BLaER1 treated with 17β-estradiol and CSF1 and Interleukin-3, amounts not matched to agents 10 nM and 100 nM (cell line): ENCODE results near the gene LANCL2.
A peak's percentile ranks its signal among the peaks of the same experiment; 100 is the strongest.
"Not testable (repeated sequence)": the region's sequence is repeated elsewhere in the genome, so short reads cannot be mapped to it uniquely, and the experiment has no call there.

ENCODE experiments used
- H3K27ac ChIP-seq, 11 experiments: shearing (Covaris generic); formaldehyde crosslinking; 2 replicates each; pipeline ENCODE4 v1.8.1; 2022
- H3K27me3 ChIP-seq, 11 experiments: shearing (Covaris generic); formaldehyde crosslinking; 2 replicates each; pipeline ENCODE4 v1.8.1; 2022
- H3K36me3 ChIP-seq, 11 experiments: shearing (Covaris generic); formaldehyde crosslinking; 2 replicates each; pipeline ENCODE4 v1.8.1; 2022
- H3K4me1 ChIP-seq, 10 experiments: shearing (Covaris generic); formaldehyde crosslinking; 2 replicates each; pipeline ENCODE4 v1.8.1; 2022
- H3K4me2 ChIP-seq, 11 experiments: shearing (Covaris generic); formaldehyde crosslinking; 2 replicates each; pipeline ENCODE4 v1.8.1; 2022
- H3K4me3 ChIP-seq, 10 experiments: shearing (Covaris generic); formaldehyde crosslinking; 2 replicates each; pipeline ENCODE4 v1.8.1; 2022
- H3K9ac ChIP-seq, 11 experiments: shearing (Covaris generic); formaldehyde crosslinking; 2 replicates each; pipeline ENCODE4 v1.8.1; 2022
- H3K9me3 ChIP-seq, 11 experiments: shearing (Covaris generic); formaldehyde crosslinking; replicated peaks in 1 of 11; 2 replicates each; pipeline ENCODE4 v1.8.1; 2022
- H4K20me1 ChIP-seq, 11 experiments: shearing (Covaris generic); formaldehyde crosslinking; 2 replicates each; pipeline ENCODE4 v1.8.1; 2022
- Cebpa-rat ChIP-seq, 11 experiments: shearing (Covaris generic); IDR thresholded peaks; 2 replicates each; pipeline ENCODE4 v1.8.1; 2022

The LANCL2 gene

DNA sequence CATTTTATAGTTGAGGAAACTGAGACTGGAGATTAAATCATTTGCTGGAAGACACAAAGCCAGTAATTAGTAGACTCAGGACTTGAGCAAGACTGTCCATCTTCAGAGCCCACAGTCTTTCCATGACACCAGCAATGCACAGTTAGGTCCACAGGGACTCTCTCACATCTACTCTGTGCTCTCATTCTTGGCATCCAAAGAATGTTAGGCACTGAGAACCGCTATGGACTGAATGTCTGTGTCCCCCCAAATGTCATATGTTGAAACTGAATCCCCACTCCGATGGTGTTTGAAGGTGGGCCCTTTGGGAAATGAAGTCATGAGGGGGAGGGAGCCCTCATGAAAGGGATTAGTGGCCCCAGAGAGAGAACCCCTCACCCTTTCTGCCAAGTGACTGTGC, 100.6 kb downstream of the LANCL2 start:
- peaks cover 35 to 75% (median 56%) of the 10 kb centered on the region in 11 experiments for H3K36me3 ChIP-seq
- no peak overlapping the region for H3K4me2 ChIP-seq
- no peak for TF ChIP-seq Cebpa-rat (IDR thresholded peaks at IDR 0.05)
- H3K4me1 ChIP-seq: peaks cover 0 to 26% (median 16%) of the 10 kb centered on the region in 10 experiments; a peak in 15 of 20 replicates
- no peak overlapping the region for H3K27ac ChIP-seq
- no peak overlapping the region for H3K9ac ChIP-seq
- H3K27me3 ChIP-seq: no peaks in the 10 kb centered on the region
- peaks cover 47 to 68% (median 58%) of the 10 kb centered on the region in 11 experiments for H3K9me3 ChIP-seq
- H3K4me3 ChIP-seq: no peak overlapping the region
- H4K20me1 ChIP-seq: no peaks in the 10 kb centered on the region; a peak in 1 of 22 replicates

DNA sequence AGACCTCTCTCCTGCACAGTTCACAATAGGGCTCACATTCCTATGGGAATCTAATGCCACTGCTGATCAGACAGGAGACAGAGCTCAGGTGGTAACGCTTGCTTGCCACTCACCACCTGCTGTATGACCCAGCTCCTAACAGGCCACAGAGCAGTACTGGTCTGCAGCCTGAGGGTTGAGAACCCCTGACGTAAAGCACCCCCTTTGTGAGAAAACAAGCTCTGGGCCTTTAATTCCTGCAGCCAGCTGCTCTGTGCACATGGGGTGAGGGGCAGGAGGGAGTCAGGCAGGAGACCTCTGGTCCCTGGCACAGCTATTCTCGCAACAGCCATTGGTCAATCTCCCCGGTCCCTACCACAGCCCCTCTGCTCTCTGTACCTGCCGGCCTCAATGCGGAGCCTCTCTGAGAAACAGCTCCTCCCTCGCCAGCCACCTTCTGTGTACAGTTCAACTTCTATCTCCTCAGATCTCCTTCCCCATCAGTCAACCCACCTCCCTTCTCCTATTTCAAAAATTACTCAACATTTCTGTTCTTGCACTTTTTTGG, 102.0 kb downstream of the LANCL2 start:
- no peak overlapping the region for H3K27ac ChIP-seq
- TF ChIP-seq Cebpa-rat (IDR thresholded peaks at IDR 0.05): no peak

DNA sequence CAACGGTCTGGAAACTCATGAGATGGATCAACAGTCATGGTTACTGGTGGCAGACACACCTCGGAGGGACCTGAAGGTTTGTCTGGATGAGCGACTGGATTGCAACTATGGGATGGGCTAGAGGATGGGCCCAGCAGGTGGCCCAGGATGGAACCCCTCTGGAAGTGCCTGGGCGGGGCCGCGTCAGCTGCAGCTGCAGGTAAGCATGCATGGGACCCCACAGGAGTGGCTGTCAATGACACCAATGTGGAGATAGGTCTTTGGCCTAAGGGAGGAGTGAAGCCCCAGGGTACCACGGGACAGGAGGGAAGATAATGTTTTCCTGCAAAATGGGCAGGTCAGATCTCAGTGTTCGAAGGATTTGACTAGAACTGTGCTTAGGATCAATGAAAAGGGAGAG, 103.4 kb downstream of the LANCL2 start:
- Histone ChIP-seq H3K9ac (no peak overlapping the region), H3K4me3 (no peak overlapping the region), H3K9me3 (peaks cover 24 to 46% (median 33%) of the 10 kb centered on the region in 11 experiments), H3K4me2 (no peak overlapping the region; a peak in 1 of 22 replicates), H3K27me3 (no peaks in the 10 kb centered on the region), H3K27ac (no peak overlapping the region), H4K20me1 (peaks cover 0 to 5% (median 0%) of the 10 kb centered on the region in 11 experiments; a peak in 4 of 22 replicates), H3K4me1 (peaks cover 0 to 26% (median 16%) of the 10 kb centered on the region in 10 experiments; a peak in 15 of 20 replicates), H3K36me3 (peaks cover 37 to 71% (median 57%) of the 10 kb centered on the region in 11 experiments)
- TF ChIP-seq Cebpa-rat (IDR thresholded peaks at IDR 0.05): no peak

More for the DNA sequence above, 102.0 kb downstream of the LANCL2 start:
- Histone ChIP-seq H3K9me3 (peaks cover 35 to 54% (median 45%) of the 10 kb centered on the region in 11 experiments), H3K4me1 (peaks cover 0 to 26% (median 16%) of the 10 kb centered on the region in 10 experiments; a peak in 15 of 20 replicates), H3K36me3 (peaks cover 35 to 69% (median 55%) of the 10 kb centered on the region in 11 experiments), H4K20me1 (no peaks in the 10 kb centered on the region; a peak in 1 of 22 replicates), H3K9ac (no peak overlapping the region), H3K4me2 (no peak overlapping the region), H3K27me3 (no peaks in the 10 kb centered on the region), H3K4me3 (no peak overlapping the region)

DNA sequence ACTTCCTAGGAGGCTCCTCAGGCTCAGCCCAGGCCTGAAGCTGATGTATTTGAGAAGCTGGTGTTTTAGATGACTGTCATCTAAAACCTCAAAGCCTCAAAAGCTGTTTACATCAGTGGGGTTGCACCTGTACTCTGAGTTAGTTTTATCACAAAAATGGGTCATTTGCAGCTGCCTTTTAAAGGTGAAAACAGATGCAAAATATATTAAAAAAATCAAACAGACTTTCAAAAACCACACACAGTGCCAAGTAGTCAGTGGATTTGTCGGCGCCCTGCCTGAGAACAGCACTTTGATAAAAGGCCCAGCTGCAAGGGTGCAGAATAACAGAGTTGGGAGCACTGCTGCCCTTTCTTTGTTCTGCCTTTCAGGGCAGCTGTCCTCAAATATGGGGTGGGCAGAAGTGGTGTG, 104.1 kb downstream of the LANCL2 start:
- peak overlapping the region in 8 of 11 experiments; percentile 23 to 74 (median 62); a peak in 14 of 22 replicates for H3K4me2 ChIP-seq
- no peak overlapping the region for H3K4me3 ChIP-seq
- H3K9me3 ChIP-seq: peaks cover 16 to 39% (median 25%) of the 10 kb centered on the region in 11 experiments
- peaks cover 0 to 13% (median 0%) of the 10 kb centered on the region in 11 experiments; a peak in 5 of 22 replicates for H4K20me1 ChIP-seq
- H3K27me3 ChIP-seq: no peaks in the 10 kb centered on the region
- no peak overlapping the region for H3K27ac ChIP-seq
- no peak for TF ChIP-seq Cebpa-rat (IDR thresholded peaks at IDR 0.05)
- H3K9ac ChIP-seq: no peak overlapping the region; a peak in 1 of 22 replicates
- H3K4me1 ChIP-seq: peaks cover 0 to 26% (median 16%) of the 10 kb centered on the region in 10 experiments; a peak in 15 of 20 replicates
- H3K36me3 ChIP-seq: peaks cover 31 to 71% (median 52%) of the 10 kb centered on the region in 11 experiments

DNA sequence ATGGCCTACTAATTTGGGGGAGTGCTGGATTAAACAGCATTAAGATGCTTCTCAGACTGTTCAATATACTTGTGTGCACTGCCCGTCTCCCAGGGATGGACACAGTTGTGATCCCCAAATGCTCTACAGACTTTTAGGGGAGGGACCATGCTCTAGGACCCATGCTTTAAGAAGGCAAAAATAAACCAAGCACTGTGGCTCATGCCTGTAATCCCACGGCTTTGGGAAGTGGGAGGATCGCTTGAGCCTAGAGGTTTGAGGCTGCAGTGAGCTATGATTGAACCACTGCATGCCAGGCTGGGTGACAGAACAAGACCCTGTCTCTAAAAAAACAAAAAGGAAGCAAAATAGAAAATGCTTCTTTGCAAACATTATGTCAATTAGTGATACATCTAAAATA, 104.6 kb downstream of the LANCL2 start:
- Histone ChIP-seq H3K4me1 (peaks cover 0 to 26% (median 16%) of the 10 kb centered on the region in 10 experiments; a peak in 15 of 20 replicates), H3K27me3 (no peaks in the 10 kb centered on the region), H3K4me3 (no peak overlapping the region), H3K9ac (no peak overlapping the region; a peak in 1 of 22 replicates), H3K27ac (no peak overlapping the region), H4K20me1 (peaks cover 0 to 17% (median 3%) of the 10 kb centered on the region in 11 experiments; a peak in 8 of 22 replicates), H3K9me3 (peaks cover 12 to 34% (median 20%) of the 10 kb centered on the region in 11 experiments; a peak in 20 of 22 replicates), H3K4me2 (peak overlapping the region in 8 of 11 experiments; percentile 23 to 74 (median 62); a peak in 14 of 22 replicates), H3K36me3 (peaks cover 26 to 71% (median 48%) of the 10 kb centered on the region in 11 experiments)
- no peak for TF ChIP-seq Cebpa-rat (IDR thresholded peaks at IDR 0.05)

DNA sequence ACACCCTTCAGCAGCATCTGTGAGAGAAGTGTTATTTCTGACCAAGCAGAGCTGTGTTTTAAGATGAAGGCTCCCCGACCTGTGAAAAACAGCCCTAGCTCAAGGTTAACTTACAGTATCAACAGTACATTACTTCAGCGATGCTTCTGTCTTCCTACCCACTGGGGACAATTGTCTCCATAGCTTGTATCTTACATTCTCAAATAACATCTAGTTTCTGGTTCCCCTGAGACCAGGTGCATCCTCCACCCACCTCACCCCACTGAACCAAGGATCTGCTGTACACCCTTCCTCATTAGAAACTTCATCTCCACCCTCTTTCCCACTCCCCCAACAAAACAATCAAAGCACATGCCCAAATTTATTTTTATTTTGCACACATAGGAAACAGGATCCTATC, 105.1 kb downstream of the LANCL2 start:
- Histone ChIP-seq H3K9me3 (peaks cover 8 to 31% (median 18%) of the 10 kb centered on the region in 11 experiments; a peak in 20 of 22 replicates), H4K20me1 (peaks cover 0 to 23% (median 8%) of the 10 kb centered on the region in 11 experiments; a peak in 9 of 22 replicates), H3K4me2 (peak overlapping the region in 9 of 11 experiments; percentile 10 to 74 (median 61); a peak in 14 of 22 replicates), H3K27ac (no peak overlapping the region), H3K4me3 (no peak overlapping the region), H3K9ac (no peak overlapping the region), H3K36me3 (peaks cover 23 to 71% (median 43%) of the 10 kb centered on the region in 11 experiments), H3K27me3 (no peaks in the 10 kb centered on the region), H3K4me1 (peaks cover 0 to 26% (median 16%) of the 10 kb centered on the region in 10 experiments; a peak in 15 of 20 replicates)
- no peak for TF ChIP-seq Cebpa-rat (IDR thresholded peaks at IDR 0.05)

DNA sequence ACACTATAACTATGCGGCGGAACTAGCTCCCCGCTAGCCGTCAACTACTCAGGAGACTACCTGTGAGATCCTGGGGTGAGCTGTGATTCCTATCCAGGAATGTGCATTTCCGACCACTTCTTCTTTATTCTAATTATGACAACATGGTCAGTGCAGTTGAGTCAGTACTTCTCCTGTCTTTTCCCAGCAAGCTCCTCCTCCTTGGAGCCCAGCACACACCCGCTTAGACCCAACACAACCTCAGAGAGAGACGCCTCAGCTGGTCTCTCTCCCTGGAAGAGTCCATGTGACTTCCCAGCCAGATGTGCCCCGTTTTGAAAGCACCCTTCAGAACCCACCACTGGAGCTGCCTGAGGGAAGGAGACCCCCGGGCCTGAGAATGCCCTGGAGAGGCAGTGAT, 106.5 kb downstream of the LANCL2 start:
- Histone ChIP-seq H3K9me3 (peaks cover 7 to 20% (median 18%) of the 10 kb centered on the region in 11 experiments; a peak in 19 of 22 replicates), H4K20me1 (peaks cover 0 to 31% (median 10%) of the 10 kb centered on the region in 11 experiments; a peak in 9 of 22 replicates), H3K36me3 (peaks cover 21 to 63% (median 31%) of the 10 kb centered on the region in 11 experiments), H3K4me1 (peaks cover 0 to 26% (median 16%) of the 10 kb centered on the region in 10 experiments; a peak in 15 of 20 replicates)
- not testable (repeated sequence) for H3K4me2 ChIP-seq, H3K9ac ChIP-seq, H3K27ac ChIP-seq, H3K4me3 ChIP-seq, H3K27me3 ChIP-seq

DNA sequence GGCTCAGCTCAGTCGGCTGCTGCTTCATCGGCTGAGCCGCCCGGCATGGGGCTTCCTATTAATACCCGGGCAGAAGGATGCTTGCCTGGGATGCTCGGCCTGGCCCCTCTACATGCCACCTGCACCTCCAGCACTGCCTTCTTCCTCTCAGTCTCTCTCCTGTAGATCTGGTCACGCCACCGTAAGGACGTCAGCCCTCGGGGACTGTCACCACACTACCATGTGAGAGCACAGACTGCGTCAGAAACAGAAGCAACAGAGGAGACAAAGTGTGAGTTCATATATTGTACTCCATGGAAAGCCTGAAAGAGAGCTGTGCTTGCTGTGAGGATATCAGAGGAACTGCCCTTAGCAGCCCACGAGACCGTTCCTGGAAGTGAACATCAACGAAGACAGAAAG, 107.3 kb downstream of the LANCL2 start:
- peaks cover 0 to 12% (median 11%) of the 10 kb centered on the region in 11 experiments; a peak in 16 of 22 replicates for H3K9me3 ChIP-seq
- peaks cover 0 to 37% (median 14%) of the 10 kb centered on the region in 11 experiments; a peak in 10 of 22 replicates for H4K20me1 ChIP-seq
- not testable (repeated sequence) for H3K4me2 ChIP-seq, H3K27ac ChIP-seq, H3K27me3 ChIP-seq, H3K9ac ChIP-seq, H3K4me3 ChIP-seq
- peaks cover 18 to 63% (median 29%) of the 10 kb centered on the region in 11 experiments; a peak in 21 of 22 replicates for H3K36me3 ChIP-seq
- H3K4me1 ChIP-seq: peaks cover 0 to 26% (median 16%) of the 10 kb centered on the region in 10 experiments; a peak in 15 of 20 replicates
